ENCODE data around the gene TNIK. TPM values are rescaled to one million over a fixed set of nuclear protein-coding genes. Genes with fewer than 3 reads are reported as not detected.

Gene TNIK
- total and polyA plus RNA-seq, 2 of the 13 experiments (the other 11 are each of a cell fraction or from before 2014, with no cell fraction given) = 0.15 to 0.22 TPM

GRCh38 chr3:171508206-171508605 is 48.0 kb upstream of the TNIK start:
- no peak overlapping the region for H3K27ac ChIP-seq (ENCODE audit: extremely low read length, insufficient read depth, low read length)
- intact Hi-C loops (cut with micrococcal nuclease; ENCODE audit: unreplicated experiment) = no loop called here

More at GRCh38 chr3:171508206-171508605, 48.0 kb upstream of the TNIK start:
- Histone ChIP-seq H4K20me1 (ENCODE audit: insufficient read depth, low read length) (no peaks in the 10 kb centered on the region), H3K4me3 (replicated peaks in 1 of 3; ENCODE audit: insufficient read depth in 1 of 3, low read depth in 2 of 3, low read length in 3 of 3) (no peak overlapping the region), H3K4me2 (ENCODE audit: low read depth, low read length) (no peak overlapping the region), H3K4me1 (ENCODE audit: insufficient read depth, low read length) (no peaks in the 10 kb centered on the region), H3K9me3 (ENCODE audit: low read length) (no peaks in the 10 kb centered on the region), H2AFZ (ENCODE audit: low read length) (no peak overlapping the region), H3K27me3 (ENCODE audit: control insufficient read depth in 1 of 2, insufficient read depth in 2 of 2, low read length in 2 of 2) (no peaks in the 10 kb centered on the region; a peak in 1 of 5 replicates), H3K9ac (ENCODE audit: insufficient read depth, low read depth, low read length) (no peak overlapping the region), H3K36me3 (replicated peaks in 1 of 2; ENCODE audit: control insufficient read depth in 1 of 2, insufficient read depth in 2 of 2, low read length in 2 of 2) (no peaks in the 10 kb centered on the region), H3K79me2 (ENCODE audit: insufficient read depth, low read length) (no peaks in the 10 kb centered on the region)
- TF ChIP-seq PAX8 (CRISPR knock-in tag; IDR thresholded peaks at IDR 0.05; ENCODE audit: borderline replicate concordance) (no peak), ZNF362 (CRISPR knock-in tag; IDR thresholded peaks at IDR 0.05; ENCODE audit: borderline replicate concordance) (no peak), FOSL1 (CRISPR knock-in tag; IDR thresholded peaks at IDR 0.05; ENCODE audit: borderline replicate concordance) (no peak), ZNF691 (CRISPR knock-in tag; IDR thresholded peaks at IDR 0.05; ENCODE audit: borderline replicate concordance, low read depth) (no peak), ELK4 (CRISPR knock-in tag; IDR thresholded peaks at IDR 0.05; ENCODE audit: borderline replicate concordance) (no peak), HMG20A (CRISPR knock-in tag; IDR thresholded peaks at IDR 0.05; ENCODE audit: borderline replicate concordance) (no peak), NONO (IDR thresholded peaks at IDR 0.05) (no peak), NONO (CRISPR knock-in tag; conservative IDR thresholded peaks at IDR 0.05) (no peak), MBNL3 (CRISPR knock-in tag; conservative IDR thresholded peaks at IDR 0.05) (no peak), SIX1 (CRISPR knock-in tag; IDR thresholded peaks at IDR 0.05; ENCODE audit: borderline replicate concordance) (no peak), MAF1 (CRISPR knock-in tag; IDR thresholded peaks at IDR 0.05; ENCODE audit: borderline replicate concordance) (no peak), SOX5 (CRISPR knock-in tag; IDR thresholded peaks at IDR 0.05; ENCODE audit: borderline replicate concordance) (no peak), ZNF263 (CRISPR knock-in tag; IDR thresholded peaks at IDR 0.05) (no peak)
- TF ChIP-seq, protein P1, sequence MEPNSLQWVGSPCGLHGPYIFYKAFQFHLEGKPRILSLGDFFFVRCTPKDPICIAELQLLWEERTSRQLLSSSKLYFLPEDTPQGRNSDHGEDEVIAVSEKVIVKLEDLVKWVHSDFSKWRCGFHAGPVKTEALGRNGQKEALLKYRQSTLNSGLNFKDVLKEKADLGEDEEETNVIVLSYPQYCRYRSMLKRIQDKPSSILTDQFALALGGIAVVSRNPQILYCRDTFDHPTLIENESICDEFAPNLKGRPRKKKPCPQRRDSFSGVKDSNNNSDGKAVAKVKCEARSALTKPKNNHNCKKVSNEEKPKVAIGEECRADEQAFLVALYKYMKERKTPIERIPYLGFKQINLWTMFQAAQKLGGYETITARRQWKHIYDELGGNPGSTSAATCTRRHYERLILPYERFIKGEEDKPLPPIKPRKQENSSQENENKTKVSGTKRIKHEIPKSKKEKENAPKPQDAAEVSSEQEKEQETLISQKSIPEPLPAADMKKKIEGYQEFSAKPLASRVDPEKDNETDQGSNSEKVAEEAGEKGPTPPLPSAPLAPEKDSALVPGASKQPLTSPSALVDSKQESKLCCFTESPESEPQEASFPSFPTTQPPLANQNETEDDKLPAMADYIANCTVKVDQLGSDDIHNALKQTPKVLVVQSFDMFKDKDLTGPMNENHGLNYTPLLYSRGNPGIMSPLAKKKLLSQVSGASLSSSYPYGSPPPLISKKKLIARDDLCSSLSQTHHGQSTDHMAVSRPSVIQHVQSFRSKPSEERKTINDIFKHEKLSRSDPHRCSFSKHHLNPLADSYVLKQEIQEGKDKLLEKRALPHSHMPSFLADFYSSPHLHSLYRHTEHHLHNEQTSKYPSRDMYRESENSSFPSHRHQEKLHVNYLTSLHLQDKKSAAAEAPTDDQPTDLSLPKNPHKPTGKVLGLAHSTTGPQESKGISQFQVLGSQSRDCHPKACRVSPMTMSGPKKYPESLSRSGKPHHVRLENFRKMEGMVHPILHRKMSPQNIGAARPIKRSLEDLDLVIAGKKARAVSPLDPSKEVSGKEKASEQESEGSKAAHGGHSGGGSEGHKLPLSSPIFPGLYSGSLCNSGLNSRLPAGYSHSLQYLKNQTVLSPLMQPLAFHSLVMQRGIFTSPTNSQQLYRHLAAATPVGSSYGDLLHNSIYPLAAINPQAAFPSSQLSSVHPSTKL (CRISPR knock-in tag; IDR thresholded peaks at IDR 0.05) = no peak
- TF ChIP-seq, protein P2, sequence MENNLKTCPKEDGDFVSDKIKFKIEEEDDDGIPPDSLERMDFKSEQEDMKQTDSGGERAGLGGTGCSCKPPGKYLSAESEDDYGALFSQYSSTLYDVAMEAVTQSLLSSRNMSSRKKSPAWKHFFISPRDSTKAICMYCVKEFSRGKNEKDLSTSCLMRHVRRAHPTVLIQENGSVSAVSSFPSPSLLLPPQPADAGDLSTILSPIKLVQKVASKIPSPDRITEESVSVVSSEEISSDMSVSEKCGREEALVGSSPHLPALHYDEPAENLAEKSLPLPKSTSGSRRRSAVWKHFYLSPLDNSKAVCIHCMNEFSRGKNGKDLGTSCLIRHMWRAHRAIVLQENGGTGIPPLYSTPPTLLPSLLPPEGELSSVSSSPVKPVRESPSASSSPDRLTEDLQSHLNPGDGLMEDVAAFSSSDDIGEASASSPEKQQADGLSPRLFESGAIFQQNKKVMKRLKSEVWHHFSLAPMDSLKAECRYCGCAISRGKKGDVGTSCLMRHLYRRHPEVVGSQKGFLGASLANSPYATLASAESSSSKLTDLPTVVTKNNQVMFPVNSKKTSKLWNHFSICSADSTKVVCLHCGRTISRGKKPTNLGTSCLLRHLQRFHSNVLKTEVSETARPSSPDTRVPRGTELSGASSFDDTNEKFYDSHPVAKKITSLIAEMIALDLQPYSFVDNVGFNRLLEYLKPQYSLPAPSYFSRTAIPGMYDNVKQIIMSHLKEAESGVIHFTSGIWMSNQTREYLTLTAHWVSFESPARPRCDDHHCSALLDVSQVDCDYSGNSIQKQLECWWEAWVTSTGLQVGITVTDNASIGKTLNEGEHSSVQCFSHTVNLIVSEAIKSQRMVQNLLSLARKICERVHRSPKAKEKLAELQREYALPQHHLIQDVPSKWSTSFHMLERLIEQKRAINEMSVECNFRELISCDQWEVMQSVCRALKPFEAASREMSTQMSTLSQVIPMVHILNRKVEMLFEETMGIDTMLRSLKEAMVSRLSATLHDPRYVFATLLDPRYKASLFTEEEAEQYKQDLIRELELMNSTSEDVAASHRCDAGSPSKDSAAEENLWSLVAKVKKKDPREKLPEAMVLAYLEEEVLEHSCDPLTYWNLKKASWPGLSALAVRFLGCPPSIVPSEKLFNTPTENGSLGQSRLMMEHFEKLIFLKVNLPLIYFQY (CRISPR knock-in tag; IDR thresholded peaks at IDR 0.05; ENCODE audit: borderline replicate concordance) = no peak
- in situ Hi-C loops (cut with HindIII; ENCODE audit: extremely low pct_ligation_motif_present, low pct_unique_long_range_greater_than_20kb) = no loop called here
- BruUV-seq (replicated peaks) = no TSS peak
- no peak for DNase-seq (ENCODE audit: low spot score)
- ChIA-PET POLR2A (no interaction called here), CTCF (ENCODE audit: low intra/inter-chr PET ratio, low total read pairs) (no interaction called here)
- 0% methylated on average over 3 of the region's 3 CpGs for WGBS (ENCODE audit: low lambda C conversion rate)
- no peak for ATAC-seq
- FAIRE-seq = no peak

Data from HepG2 (cell line).